HCT116 (cell line): ENCODE measurements around the gene BTBD16. TPM values are rescaled to one million over a fixed set of nuclear protein-coding genes. Genes with fewer than 3 reads are reported as not detected.

Source experiments
- ATAC-seq: fragments of 200-7000 bp; cut with Tn5 transposase; 2 replicates; pipeline ENCODE4 v1.9.1; 2020; ENCODE audit warnings: mild to moderate bottlenecking, moderate library complexity
- BruUV-seq: library from RNA; stranded (reverse); fragments of 400-500 nt; replicated peaks from 2 replicates; lab custom pipeline; 2021; lab: Mats Ljungman, UMichigan
- CTCF ChIA-PET: fragments of 300-600 bp; sonication (Branson Sonifier 250); formaldehyde crosslinking; loops from one replicate; lab custom pipeline; 2021; ENCODE audit warnings: antibody characterized with exemption; lab: Charles Lee
- POLR2A ChIA-PET: fragments of 300-600, 350-600 bp; sonication (Branson Sonifier 250); formaldehyde crosslinking; loops from one replicate; lab custom pipeline; 2021; ENCODE audit warnings: antibody characterized with exemption; lab: Charles Lee
- RAD21 ChIA-PET, 2 experiments: fragments of 300-600 bp; sonication (Branson Sonifier 250); formaldehyde crosslinking; loops; one replicate each; lab custom pipeline; 2023; ENCODE audit warnings: low total read pairs in 2 of 2; ENCODE audit not compliant: uncharacterized antibody in 2 of 2, unreplicated experiment in 2 of 2, low non-redundant PET in 1 of 2; lab: Charles Lee
- DNase-seq: peaks from one replicate; pipeline ENCODE4 v3.0.0-alpha.2; 2010; ENCODE audit warnings: low read depth, low spot score
- H2AFZ ChIP-seq: fragments of 200-600 bp; shearing (Covaris generic), sonication (generic); 2 replicates; pipeline ENCODE4 v1.6.1; 2017; ENCODE audit warnings: low read depth, mixed run types, mixed read lengths, antibody characterized with exemption, low read length; ENCODE audit not compliant: poor library complexity, severe bottlenecking
- H3K27ac ChIP-seq: 2 replicates; pipeline ENCODE4 v1.5.1; 2012; ENCODE audit warnings: low read depth, low read length
- H3K27me3 ChIP-seq: fragments of 200-600 bp; sonication (generic); 2 replicates; pipeline ENCODE4 v1.6.1; 2016; ENCODE audit warnings: mixed run types, low read length, mixed read lengths; ENCODE audit not compliant: insufficient read depth
- H3K36me3 ChIP-seq, 2 experiments: fragments of 200-500 bp in 1 of 2; fragments of 200-600 bp in 1 of 2; sonication (Bioruptor generic) in 1 of 2; sonication (generic) in 1 of 2; 2 replicates each; pipeline versions ENCODE4 v1.5.1 to v1.6.1; 2014 to 2016; ENCODE audit warnings: low read length in 2 of 2, inconsistent platforms in 1 of 2, mixed read lengths in 1 of 2, mixed run types in 1 of 2; ENCODE audit not compliant: insufficient read depth in 2 of 2, control insufficient read depth in 1 of 2
- H3K4me1 ChIP-seq, 2 experiments: fragments of 200-600 bp in 1 of 2; sonication (generic) in 1 of 2; 2 replicates each; pipeline versions ENCODE4 v1.5.1 to v1.6.1; 2012 to 2017; ENCODE audit warnings: low read length in 2 of 2, inconsistent platforms in 1 of 2, mild to moderate bottlenecking in 1 of 2, mixed read lengths in 1 of 2, mixed run types in 1 of 2, moderate library complexity in 1 of 2; ENCODE audit not compliant: insufficient read depth in 2 of 2, control insufficient read depth in 1 of 2
- H3K4me2 ChIP-seq: fragments of 200-600 bp; sonication (generic); 2 replicates; pipeline ENCODE4 v1.6.1; 2017; ENCODE audit warnings: mixed run types, low read length, mixed read lengths
- H3K4me3 ChIP-seq, 2 experiments: fragments of 200-600 bp in 1 of 2; sonication (generic) in 1 of 2; replicated peaks in 1 of 2; 2 replicates each; pipeline ENCODE4 v1.5.1; 2011 to 2016; ENCODE audit warnings: low read length in 2 of 2, control low read depth in 1 of 2, low read depth in 1 of 2, mild to moderate bottlenecking in 1 of 2, mixed read lengths in 1 of 2, mixed run types in 1 of 2
- H3K79me2 ChIP-seq: fragments of 200-600 bp; sonication (generic); 2 replicates; pipeline ENCODE4 v1.6.1; 2017; ENCODE audit warnings: mild to moderate bottlenecking, mixed run types, low read length, moderate library complexity, mixed read lengths; ENCODE audit not compliant: insufficient read depth
- H3K9ac ChIP-seq: fragments of 200-600 bp; sonication (generic); 2 replicates; pipeline ENCODE4 v1.6.1; 2016; ENCODE audit warnings: low read length, mixed read lengths
- H3K9me2 ChIP-seq: fragments of 200-600 bp; sonication (generic), shearing (Covaris generic); 2 replicates; pipeline ENCODE4 v1.6.1; 2017; ENCODE audit warnings: mixed run types, mild to moderate bottlenecking, moderate library complexity; ENCODE audit not compliant: insufficient read depth
- H3K9me3 ChIP-seq, 2 experiments: fragments of 200-500 bp in 1 of 2; fragments of 200-600 bp in 1 of 2; sonication (Bioruptor generic) in 1 of 2; sonication (generic) in 1 of 2; 2 replicates each; pipeline ENCODE4 v1.6.1; 2014 to 2017; ENCODE audit warnings: low read length in 2 of 2, mixed read lengths in 2 of 2, inconsistent platforms in 1 of 2, low read depth in 1 of 2, mild to moderate bottlenecking in 1 of 2, mixed run types in 1 of 2, moderate library complexity in 1 of 2; ENCODE audit not compliant: control insufficient read depth in 1 of 2, insufficient read depth in 1 of 2
- H4K20me1 ChIP-seq: fragments of 200-600 bp; sonication (generic), shearing (Covaris generic); 2 replicates; pipeline ENCODE4 v1.6.1; 2017; ENCODE audit warnings: mixed run types, mild to moderate bottlenecking, moderate library complexity; ENCODE audit not compliant: insufficient read depth
- CBX3 ChIP-seq: IDR thresholded peaks from 2 replicates; pipeline ENCODE4 v1.6.1; 2012; ENCODE audit warnings: low read depth
- CTCF ChIP-seq, 3 experiments: fragments of 200-600 bp in 1 of 3; sonication (generic) in 1 of 3; IDR thresholded peaks in 2 of 3; conservative IDR thresholded peaks in 1 of 3; 2 replicates each; pipeline ENCODE4 v1.5.1; 2012 to 2017; ENCODE audit warnings: low read depth in 2 of 3, low read length in 2 of 3, antibody characterized with exemption in 1 of 3, borderline replicate concordance in 1 of 3, control low read depth in 1 of 3, mild to moderate bottlenecking in 1 of 3, mixed read lengths in 1 of 3, mixed run types in 1 of 3, moderate library complexity in 1 of 3; ENCODE audit not compliant: insufficient read depth in 1 of 3
- EZH2 ChIP-seq: fragments of 200-600 bp; sonication (generic); IDR thresholded peaks from 2 replicates; pipeline ENCODE4 v1.6.1; 2017; ENCODE audit warnings: antibody characterized with exemption, mixed run types
- FOSL1 ChIP-seq: IDR thresholded peaks from 2 replicates; pipeline ENCODE4 v1.6.1; 2012; ENCODE audit warnings: low read depth
- POLR2AphosphoS5 ChIP-seq: IDR thresholded peaks from 2 replicates; pipeline ENCODE4 v1.6.1; 2011; ENCODE audit warnings: mild to moderate bottlenecking, low read depth, low read length, moderate library complexity
- intact Hi-C: fragments of 100-400 bp; cut with micrococcal nuclease; formaldehyde crosslinking; loops from 2 replicates; pipeline ENCODE4 v1.10.0; 2022
- total RNA-seq: library from RNA; stranded (reverse); gene quantifications from one replicate; pipeline ENCODE4 v1.2.1, GENCODE V29; 2021; ENCODE audit not compliant: unreplicated experiment
- TF ChIP-seq, protein P1 (sequence below): IDR thresholded peaks from 2 replicates; pipeline ENCODE4 v1.6.1; 2012

BTBD16 gene
- total RNA-seq, 1 experiment from 2014 or later, result 0.27 TPM

DNA sequence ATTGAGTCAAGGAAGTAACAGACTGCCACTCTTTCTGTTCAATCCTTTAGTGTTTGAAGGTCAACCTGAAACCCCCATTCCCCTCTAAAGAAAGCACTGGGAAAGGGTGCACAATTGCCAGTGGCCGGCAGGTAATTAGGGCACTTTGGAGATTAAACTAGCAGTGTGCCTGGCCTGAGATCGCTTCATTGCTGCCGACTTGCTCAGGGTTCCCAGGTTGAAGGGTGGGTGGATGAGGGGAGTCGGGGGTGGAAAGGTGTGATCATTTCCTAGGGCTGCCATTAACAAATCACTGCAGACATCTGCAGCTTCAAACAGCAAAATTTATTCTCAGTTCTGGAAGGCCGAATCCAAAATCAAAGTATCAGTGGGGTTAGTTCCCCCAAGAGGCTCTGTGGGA is 16.3 kb upstream of the BTBD16 start:
- H3K9ac ChIP-seq, result no peak overlapping the region
- H3K9me3 ChIP-seq, result no peaks in the 10 kb centered on the region
- no peaks in the 10 kb centered on the region for H3K27me3 ChIP-seq
- no peak overlapping the region for H3K4me2 ChIP-seq
- no peak overlapping the region for H3K27ac ChIP-seq
- H3K4me3 ChIP-seq, result no peak overlapping the region
- ChIA-PET POLR2A (no interaction called here), CTCF (interaction anchor here (1.6 kb wide), 1 partner anchor 13 kb away, joined by 4 read pairs; no protein-coding TSS in a partner anchor), RAD21 (no interaction called here)
- intact Hi-C loops, result no loop called here
- ATAC-seq (no peak), DNase-seq (no peak)
- BruUV-seq, result no TSS peak
- H4K20me1 ChIP-seq, result no peaks in the 10 kb centered on the region
- H3K9me2 ChIP-seq, result no peaks in the 10 kb centered on the region
- no peak for TF ChIP-seq CBX3
- TF ChIP-seq POLR2AphosphoS5, result no peak
- TF ChIP-seq FOSL1, result no peak
- TF ChIP-seq EZH2, result no peak
- TF ChIP-seq, protein P1, sequence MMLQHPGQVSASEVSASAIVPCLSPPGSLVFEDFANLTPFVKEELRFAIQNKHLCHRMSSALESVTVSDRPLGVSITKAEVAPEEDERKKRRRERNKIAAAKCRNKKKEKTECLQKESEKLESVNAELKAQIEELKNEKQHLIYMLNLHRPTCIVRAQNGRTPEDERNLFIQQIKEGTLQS, result no peak
- no peak for TF ChIP-seq CTCF (IDR thresholded peaks at IDR 0.05 in 2 of 3, conservative IDR thresholded peaks at IDR 0.05 in 1 of 3; ENCODE audit: borderline replicate concordance in 1 of 3, insufficient read depth in 1 of 3, low read depth in 2 of 3, low read length in 2 of 3)
- no peaks in the 10 kb centered on the region for H3K79me2 ChIP-seq
- no peaks in the 10 kb centered on the region for H3K36me3 ChIP-seq
- no peaks in the 10 kb centered on the region for H3K4me1 ChIP-seq
- H2AFZ ChIP-seq, result no peak overlapping the region
